Upper lobe of left lung (tissue), 6 donors: Measurements from ENCODE around the gene CENPX. TPM values are rescaled to one million over a fixed set of nuclear protein-coding genes. Genes with fewer than 3 reads are reported as not detected.
A peak's percentile ranks its signal among the peaks of the same experiment; 100 is the strongest.

Source experiments
- ATAC-seq, 2 donors: fragments of 200-7000 bp; cut with Tn5 transposase; one replicate each; pipeline ENCODE4 v1.9.1; 2022; ENCODE audit warnings: mild to moderate bottlenecking in 2 of 2, moderate library complexity in 2 of 2; ENCODE audit not compliant: low FRiP score in 2 of 2
- DNase-seq, 2 donors: peaks; one replicate each; pipeline ENCODE4 v3.0.0-alpha.2; 2019 to 2020
- H3K27ac ChIP-seq, 4 donors: fragments of 200-600 bp; sonication (generic); one replicate each; pipeline ENCODE4 v1.5.1; 2016 to 2019
- H3K27me3 ChIP-seq, 4 donors: fragments of 200-600 bp; sonication (generic); one replicate each; pipeline ENCODE4 v1.5.1; 2017 to 2019
- H3K36me3 ChIP-seq, 4 donors: fragments of 200-600 bp; sonication (generic); one replicate each; pipeline ENCODE4 v1.5.1; 2016 to 2019
- H3K4me1 ChIP-seq, 4 donors: fragments of 200-600 bp; sonication (generic); one replicate each; pipeline ENCODE4 v1.5.1; 2018 to 2019
- H3K4me3 ChIP-seq, 4 donors: fragments of 200-600 bp; sonication (generic); one replicate each; pipeline ENCODE4 v1.5.1; 2017 to 2019; ENCODE audit warnings: mild to moderate bottlenecking in 2 of 4, moderate library complexity in 1 of 4
- H3K9me3 ChIP-seq, 4 donors: fragments of 200-600 bp; sonication (generic); one replicate each; pipeline ENCODE4 v1.5.1; 2018 to 2019
- CTCF ChIP-seq, 6 experiments: fragments of 450-650 bp in 4 of 6; fragments of 200-600 bp in 2 of 6; sonication (generic) in 2 of 6; IDR thresholded peaks; one replicate each; pipeline ENCODE4 v1.5.1; 2016 to 2019; ENCODE audit warnings: antibody characterized with exemption in 6 of 6
- EP300 ChIP-seq, 4 donors: sonication (generic); formaldehyde crosslinking; IDR thresholded peaks; one replicate each; pipeline ENCODE4 v1.5.1; 2017; ENCODE audit warnings: antibody characterized with exemption in 4 of 4, control low read depth in 2 of 4
- POLR2A ChIP-seq, 4 donors: fragments of 450-650 bp; IDR thresholded peaks; one replicate each; pipeline ENCODE4 v1.5.1; 2016 to 2017; ENCODE audit warnings: antibody characterized with exemption in 4 of 4, mild to moderate bottlenecking in 2 of 4
- POLR2AphosphoS5 ChIP-seq, 2 donors: sonication (generic); formaldehyde crosslinking; IDR thresholded peaks; one replicate each; pipeline ENCODE4 v1.5.1; 2017; ENCODE audit warnings: antibody characterized with exemption in 2 of 2
- WGBS, 2 donors: methylation state at CpG; one replicate each; pipeline ENCODE4 v1.1.5; 2017 to 2018; 5-methylcytosine and 5-hydroxymethylcytosine counted together
- total RNA-seq, 6 donors: library from RNA; depleted of rRNA in 4 of 6; stranded (reverse); fragments of >200 nt in 4 of 6; gene quantifications; one replicate each; pipeline versions ENCODE4 v1.1.0 to v1.2.1, GENCODE V29; 2016 to 2021
- donor health status: DM: no; HTN: no; CAD: no; lungs with moderate emphysema.
- donor health status: DM: no; HTN: yes; CAD: no; lungs with severe emphysema.

Gene CENPX
- total RNA-seq, 6 donors from 2014 or later: 24.1 to 60.5 (median 47.8) TPM

GRCh38 chr17:82010575-82011525 lies 11.8 kb downstream of the CENPX start:
- Histone ChIP-seq H3K27ac (no peak overlapping the region), H3K4me3 (no peak overlapping the region), H3K36me3 (peaks cover 0 to 15% (median 5%) of the 10 kb centered on the region in 4 donors), H3K27me3 (no peaks in the 10 kb centered on the region), H3K4me1 (peaks cover 0 to 32% (median 19%) of the 10 kb centered on the region in 4 donors), H3K9me3 (no peaks in the 10 kb centered on the region)
- ATAC-seq (no peak), DNase-seq (peak in 1 of 2 donors; percentile 70)
- TF ChIP-seq CTCF (IDR thresholded peaks at IDR 0.05): no peak
- TF ChIP-seq POLR2A (IDR thresholded peaks at IDR 0.05): no peak
- TF ChIP-seq EP300 (IDR thresholded peaks at IDR 0.05): no peak
- TF ChIP-seq POLR2AphosphoS5 (IDR thresholded peaks at IDR 0.05): no peak
- 93 to 97% methylated on average over 13 to 23 of the region's 39 CpGs for WGBS, 2 donors

- WGBS, 2 donors: 65 to 83% methylated on average over 12 to 15 of the region's 15 CpGs
- no peak overlapping the region for H3K4me3 ChIP-seq
- DNase-seq: peak in 1 of 2 donors; percentile 37
These were observed 13.3 kb downstream of the CENPX start for GRCh38 chr17:82009413-82009812.

GRCh38 chr17:82008941-82009405 lies 13.7 kb downstream of the CENPX start:
- TF ChIP-seq POLR2A (IDR thresholded peaks at IDR 0.05) (no peak), CTCF (IDR thresholded peaks at IDR 0.05) (no peak), POLR2AphosphoS5 (IDR thresholded peaks at IDR 0.05) (no peak), EP300 (IDR thresholded peaks at IDR 0.05) (no peak)
- Histone ChIP-seq H3K36me3 (peaks cover 0 to 15% (median 5%) of the 10 kb centered on the region in 4 donors), H3K4me3 (no peak overlapping the region), H3K27me3 (no peaks in the 10 kb centered on the region), H3K27ac (no peak overlapping the region), H3K4me1 (peaks cover 0 to 21% (median 10%) of the 10 kb centered on the region in 4 donors), H3K9me3 (no peaks in the 10 kb centered on the region)
- peak in 1 of 2 donors; percentile 81 for DNase-seq
- 82 to 88% methylated on average over 5 to 18 of the region's 28 CpGs for WGBS, 2 donors
- ATAC-seq: no peak

More at GRCh38 chr17:82009413-82009812, 13.3 kb downstream of the CENPX start:
- TF ChIP-seq CTCF (IDR thresholded peaks at IDR 0.05) (no peak), POLR2A (IDR thresholded peaks at IDR 0.05) (no peak), POLR2AphosphoS5 (IDR thresholded peaks at IDR 0.05) (no peak), EP300 (IDR thresholded peaks at IDR 0.05) (no peak)
- Histone ChIP-seq H3K9me3 (no peaks in the 10 kb centered on the region), H3K36me3 (peaks cover 0 to 15% (median 5%) of the 10 kb centered on the region in 4 donors), H3K27ac (no peak overlapping the region), H3K4me1 (peaks cover 0 to 26% (median 14%) of the 10 kb centered on the region in 4 donors), H3K27me3 (no peaks in the 10 kb centered on the region)
- ATAC-seq: no peak

GRCh38 chr17:82008258-82008940 lies 14.3 kb downstream of the CENPX start:
- Histone ChIP-seq H3K27ac (no peak overlapping the region), H3K4me3 (no peak overlapping the region), H3K9me3 (no peaks in the 10 kb centered on the region), H3K27me3 (no peaks in the 10 kb centered on the region), H3K4me1 (peaks cover 0 to 21% (median 7%) of the 10 kb centered on the region in 4 donors), H3K36me3 (peaks cover 0 to 15% (median 5%) of the 10 kb centered on the region in 4 donors)
- WGBS, 2 donors: 90% methylated on average over 4 to 26 of the region's 26 CpGs
- TF ChIP-seq CTCF (IDR thresholded peaks at IDR 0.05) (no peak), POLR2A (IDR thresholded peaks at IDR 0.05) (no peak), POLR2AphosphoS5 (IDR thresholded peaks at IDR 0.05) (no peak), EP300 (IDR thresholded peaks at IDR 0.05) (no peak)
- ATAC-seq (no peak), DNase-seq (no peak)
